SU-DHL-6 (cell line): Measurements from ENCODE around the gene INPP4B.

Experiments
- H2AFZ ChIP-seq: fragments of 200-600 bp; sonication (generic); 2 replicates; pipeline ENCODE4 v1.6.1; 2014; ENCODE audit warnings: low read depth, mild to moderate bottlenecking, moderate library complexity, mixed read lengths, antibody characterized with exemption, low read length; ENCODE audit not compliant: severe bottlenecking
- H3F3A ChIP-seq: fragments of 200-600 bp; shearing (Covaris generic); 2 replicates; pipeline ENCODE4 v1.6.0; 2016; ENCODE audit warnings: antibody characterized with exemption, mild to moderate bottlenecking; ENCODE audit not compliant: insufficient read depth
- H3K27ac ChIP-seq: fragments of 200-600 bp; sonication (generic); 2 replicates; pipeline ENCODE4 v1.5.1; 2016; ENCODE audit warnings: low read depth, mild to moderate bottlenecking, low read length, moderate library complexity, mixed read lengths
- H3K27me3 ChIP-seq: fragments of 200-600 bp; sonication (generic), shearing (Covaris generic); 2 replicates; pipeline ENCODE4 v1.6.0; 2014; ENCODE audit warnings: mild to moderate bottlenecking, low read length
- H3K36me3 ChIP-seq: fragments of 200-600 bp; sonication (generic); 2 replicates; pipeline ENCODE4 v1.6.1; 2014; ENCODE audit warnings: mild to moderate bottlenecking, low read length, mixed read lengths
- H3K4me2 ChIP-seq: fragments of 300-600, 200-600 bp; shearing (Covaris generic), sonication (generic); 2 replicates; pipeline ENCODE4 v1.6.0; 2014; ENCODE audit warnings: low read length, low read depth, mild to moderate bottlenecking; ENCODE audit not compliant: poor library complexity, severe bottlenecking
- H3K4me3 ChIP-seq: fragments of 200-600 bp; sonication (generic); 2 replicates; pipeline ENCODE4 v1.5.1; 2014; ENCODE audit warnings: antibody characterized with exemption, low read length, mild to moderate bottlenecking, mixed read lengths; ENCODE audit not compliant: insufficient read depth, poor library complexity, severe bottlenecking
- H3K79me2 ChIP-seq: fragments of 200-600 bp; sonication (generic); 2 replicates; pipeline ENCODE4 v1.6.1; 2014; ENCODE audit warnings: mild to moderate bottlenecking, low read length, moderate library complexity; ENCODE audit not compliant: insufficient read depth
- H3K9ac ChIP-seq: fragments of 200-600 bp; sonication (generic); 2 replicates; pipeline ENCODE4 v1.7.0; 2014; ENCODE audit warnings: mild to moderate bottlenecking, low read length
- H3K9me2 ChIP-seq: fragments of 200-600 bp; sonication (generic); replicated peaks from 2 replicates; pipeline ENCODE4 v1.6.1; 2014; ENCODE audit warnings: low read length; ENCODE audit not compliant: insufficient read depth
- H3K9me3 ChIP-seq: fragments of 200-600 bp; sonication (generic); 2 replicates; pipeline ENCODE4 v1.6.1; 2014; ENCODE audit warnings: low read length, mixed read lengths; ENCODE audit not compliant: insufficient read depth
- H4K20me1 ChIP-seq: fragments of 200-600 bp; sonication (generic); 2 replicates; pipeline ENCODE4 v1.6.1; 2014; ENCODE audit warnings: low read depth, mild to moderate bottlenecking, antibody characterized with exemption, low read length, moderate library complexity, mixed read lengths
- EZH2phosphoT487 ChIP-seq: fragments of 200-600 bp; sonication (generic), shearing (Covaris generic); conservative IDR thresholded peaks from 2 replicates; pipeline ENCODE4 v1.6.1; 2018; ENCODE audit warnings: mild to moderate bottlenecking, antibody characterized with exemption, low read length, moderate library complexity, mixed read lengths
- TF ChIP-seq, protein P1 (sequence below): fragments of 200-600 bp; sonication (generic); IDR thresholded peaks from one replicate; pipeline ENCODE4 v1.5.1; 2017; ENCODE audit warnings: antibody characterized with exemption, mild to moderate bottlenecking, low read length, moderate library complexity; ENCODE audit not compliant: insufficient read depth, poor library complexity, severe bottlenecking

INPP4B gene

DNA sequence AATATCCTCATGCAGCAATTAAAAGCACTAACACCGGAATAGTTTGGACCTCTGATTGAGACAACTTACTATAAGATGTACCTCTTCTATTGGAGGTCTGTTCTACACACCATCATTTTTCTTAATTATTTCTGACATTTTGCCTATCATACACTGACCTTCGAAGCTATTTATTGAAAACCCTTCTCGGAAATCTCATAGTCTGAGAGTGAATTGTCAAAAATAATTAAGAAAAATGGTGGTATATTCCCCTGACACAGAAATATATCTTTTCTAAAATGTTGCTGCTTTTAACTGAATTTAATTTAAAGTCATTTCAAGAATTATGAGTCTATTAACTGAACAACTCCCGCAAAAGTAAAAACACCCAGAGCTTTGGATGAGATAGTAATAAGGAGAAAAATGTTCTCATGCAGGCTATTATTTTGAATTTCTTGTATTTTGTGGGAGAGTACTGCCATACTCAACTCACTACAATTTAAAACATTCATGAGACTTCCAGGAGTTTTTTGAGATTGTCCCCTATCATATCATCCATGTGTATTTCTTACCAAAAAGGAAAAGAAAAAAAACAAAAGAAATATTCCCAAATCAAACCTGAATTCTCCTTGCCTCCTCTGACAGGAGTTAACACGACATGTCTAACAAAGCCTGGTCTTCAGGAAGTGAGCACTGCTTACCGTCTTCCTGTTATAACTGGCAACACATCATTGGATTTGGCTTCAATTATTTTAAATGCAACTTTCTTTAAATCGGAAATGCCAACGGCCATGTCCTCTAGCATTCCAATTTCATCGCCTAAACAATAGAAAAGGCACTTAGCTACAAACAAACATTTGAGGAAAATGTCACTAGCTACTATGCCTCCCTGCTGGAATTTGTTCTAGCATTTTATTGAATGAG, 724.4 kb downstream of the INPP4B start:
- no peaks in the 10 kb centered on the region for H4K20me1 ChIP-seq
- H2AFZ ChIP-seq = no peak overlapping the region
- no peaks in the 10 kb centered on the region for H3K9me3 ChIP-seq
- H3K79me2 ChIP-seq = no peaks in the 10 kb centered on the region
- H3K9ac ChIP-seq = no peak overlapping the region
- H3F3A ChIP-seq = no peaks in the 10 kb centered on the region
- H3K27me3 ChIP-seq = no peaks in the 10 kb centered on the region
- no peak overlapping the region for H3K27ac ChIP-seq
- H3K4me3 ChIP-seq = no peak overlapping the region
- no peaks in the 10 kb centered on the region for H3K36me3 ChIP-seq
- no peak for TF ChIP-seq EZH2phosphoT487
- TF ChIP-seq, protein P1, sequence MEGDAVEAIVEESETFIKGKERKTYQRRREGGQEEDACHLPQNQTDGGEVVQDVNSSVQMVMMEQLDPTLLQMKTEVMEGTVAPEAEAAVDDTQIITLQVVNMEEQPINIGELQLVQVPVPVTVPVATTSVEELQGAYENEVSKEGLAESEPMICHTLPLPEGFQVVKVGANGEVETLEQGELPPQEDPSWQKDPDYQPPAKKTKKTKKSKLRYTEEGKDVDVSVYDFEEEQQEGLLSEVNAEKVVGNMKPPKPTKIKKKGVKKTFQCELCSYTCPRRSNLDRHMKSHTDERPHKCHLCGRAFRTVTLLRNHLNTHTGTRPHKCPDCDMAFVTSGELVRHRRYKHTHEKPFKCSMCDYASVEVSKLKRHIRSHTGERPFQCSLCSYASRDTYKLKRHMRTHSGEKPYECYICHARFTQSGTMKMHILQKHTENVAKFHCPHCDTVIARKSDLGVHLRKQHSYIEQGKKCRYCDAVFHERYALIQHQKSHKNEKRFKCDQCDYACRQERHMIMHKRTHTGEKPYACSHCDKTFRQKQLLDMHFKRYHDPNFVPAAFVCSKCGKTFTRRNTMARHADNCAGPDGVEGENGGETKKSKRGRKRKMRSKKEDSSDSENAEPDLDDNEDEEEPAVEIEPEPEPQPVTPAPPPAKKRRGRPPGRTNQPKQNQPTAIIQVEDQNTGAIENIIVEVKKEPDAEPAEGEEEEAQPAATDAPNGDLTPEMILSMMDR = no peak
- H3K4me2 ChIP-seq = no peak overlapping the region
- no peaks in the 10 kb centered on the region for H3K9me2 ChIP-seq

DNA sequence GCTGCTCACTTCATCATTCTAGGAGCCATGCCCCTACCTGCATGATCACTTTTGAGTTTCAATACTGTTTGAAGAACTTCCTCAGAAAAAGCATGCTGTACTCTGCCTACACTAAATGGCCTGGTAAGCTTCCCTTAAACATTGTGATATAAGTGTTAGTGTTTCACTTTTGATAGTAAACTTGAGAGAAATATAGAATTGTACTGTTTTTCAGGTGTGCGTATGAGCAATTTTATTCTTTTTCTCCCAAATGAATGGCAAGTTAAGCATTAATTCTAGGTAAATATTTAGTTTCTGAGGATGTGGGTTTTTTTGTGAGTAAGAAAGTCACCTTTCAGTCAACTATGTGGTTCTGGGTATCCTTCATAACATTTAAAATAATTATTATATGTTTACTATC, 725.2 kb downstream of the INPP4B start:
- Histone ChIP-seq H3F3A (no peaks in the 10 kb centered on the region), H3K79me2 (no peaks in the 10 kb centered on the region), H3K4me2 (no peak overlapping the region), H3K9me3 (no peaks in the 10 kb centered on the region), H3K36me3 (no peaks in the 10 kb centered on the region), H3K27me3 (no peaks in the 10 kb centered on the region), H2AFZ (no peak overlapping the region), H3K27ac (no peak overlapping the region), H3K9ac (no peak overlapping the region), H4K20me1 (no peaks in the 10 kb centered on the region), H3K4me3 (no peak overlapping the region), H3K9me2 (no peaks in the 10 kb centered on the region)
- TF ChIP-seq, protein P1 = no peak
- no peak for TF ChIP-seq EZH2phosphoT487

DNA sequence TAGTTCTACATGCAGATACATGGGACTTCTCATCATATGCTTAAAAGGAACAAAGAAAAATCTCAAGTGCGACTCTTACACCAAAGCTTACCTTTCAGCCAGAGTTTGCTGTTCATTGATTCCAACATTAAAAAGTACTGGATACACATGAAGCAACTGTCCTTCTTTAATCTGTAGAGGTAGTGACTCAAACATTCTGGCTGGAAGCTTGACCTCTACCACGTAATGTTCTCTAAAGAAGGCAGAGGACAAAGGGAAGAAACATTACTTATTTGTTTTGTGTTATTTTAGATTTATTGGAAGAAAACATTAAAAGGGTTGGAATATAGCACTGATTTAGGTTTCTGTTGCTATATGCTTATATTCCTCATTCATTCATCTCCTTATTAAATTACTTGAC, 733.6 kb downstream of the INPP4B start:
- no peak overlapping the region for H3K9ac ChIP-seq
- no peaks in the 10 kb centered on the region for H3K27me3 ChIP-seq
- no peaks in the 10 kb centered on the region for H3F3A ChIP-seq
- no peaks in the 10 kb centered on the region for H3K79me2 ChIP-seq
- TF ChIP-seq, protein P1 = no peak
- TF ChIP-seq EZH2phosphoT487 = no peak
- no peak overlapping the region for H3K27ac ChIP-seq
- no peaks in the 10 kb centered on the region for H3K9me2 ChIP-seq
- H3K36me3 ChIP-seq = no peaks in the 10 kb centered on the region
- H3K4me3 ChIP-seq = no peak overlapping the region
- H3K9me3 ChIP-seq = no peaks in the 10 kb centered on the region
- no peak overlapping the region for H2AFZ ChIP-seq
- no peaks in the 10 kb centered on the region for H4K20me1 ChIP-seq
- no peak overlapping the region for H3K4me2 ChIP-seq
